ENCODE data around the gene AP4E1. TPM values are rescaled to one million over a fixed set of nuclear protein-coding genes. Genes with fewer than 3 reads are reported as not detected.

AP4E1 gene
- total and polyA plus RNA-seq, 2 of the 8 experiments (the other 6 are each of a cell fraction or from before 2014, with no cell fraction given): 1.4 to 10.9 TPM

- Histone ChIP-seq H3K23ac (ENCODE audit: insufficient read length) (no peak overlapping the region), H2BK15ac (ENCODE audit: low read length) (no peak overlapping the region), H2BK20ac (ENCODE audit: low read length) (no peak overlapping the region), H4K8ac (ENCODE audit: extremely low read depth, insufficient read depth, low read length) (no peak overlapping the region), H4K20me1 (replicated peaks in 1 of 2; ENCODE audit: control insufficient read depth in 1 of 2, insufficient read depth in 2 of 2, low read length in 2 of 2) (no peaks in the 10 kb centered on the region), H2AK5ac (ENCODE audit: low read depth, low read length) (no peak overlapping the region), H3K27me3 (replicated peaks in 1 of 4; ENCODE audit: control insufficient read depth in 3 of 4, extremely low read depth in 1 of 4, insufficient read depth in 3 of 4, low read length in 3 of 4) (no peaks in the 10 kb centered on the region), H3K4ac (replicated peaks; ENCODE audit: insufficient read length, low read depth, low read length) (no peak overlapping the region), H3K4me1 (replicated peaks in 1 of 4; ENCODE audit: control insufficient read depth in 3 of 4, insufficient read depth in 4 of 4, low read length in 3 of 4) (no peaks in the 10 kb centered on the region), H4K91ac (replicated peaks; ENCODE audit: insufficient read length, low read length) (no peak overlapping the region), H4K5ac (ENCODE audit: insufficient read length, low read depth, low read length) (no peak overlapping the region), H3K56ac (replicated peaks; ENCODE audit: insufficient read length, low read depth, low read length) (no peak overlapping the region), H2BK5ac (ENCODE audit: low read depth, low read length) (no peak overlapping the region), H3K4me2 (ENCODE audit: insufficient read depth in 1 of 2, low read depth in 2 of 2, low read length in 2 of 2) (no peak overlapping the region), H3K27ac (ENCODE audit: low read depth, low read length) (no peak overlapping the region), H3K9me3 (ENCODE audit: insufficient read depth in 2 of 2, low read depth in 1 of 2, low read length in 1 of 2) (no peaks in the 10 kb centered on the region), H2BK12ac (ENCODE audit: low read depth, low read length) (no peak overlapping the region), H3K9ac (replicated peaks in 1 of 4; ENCODE audit: extremely low read depth in 1 of 4, low read depth in 3 of 4, low read length in 3 of 4) (no peak overlapping the region), H3K14ac (ENCODE audit: insufficient read length) (no peak overlapping the region), H2AFZ (ENCODE audit: low read length) (no peak overlapping the region), H3K23me2 (ENCODE audit: low read depth, low read length) (no peaks in the 10 kb centered on the region), H3K18ac (ENCODE audit: extremely low read depth, low read length) (no peak overlapping the region), H3K79me2 (ENCODE audit: control insufficient read depth in 1 of 2, insufficient read depth in 2 of 2, low read length in 2 of 2) (no peaks in the 10 kb centered on the region), H3K36me3 (ENCODE audit: control insufficient read depth in 2 of 4, insufficient read depth in 4 of 4, low read length in 3 of 4) (peaks cover 0 to 20% (median 2%) of the 10 kb centered on the region in 4 experiments; a peak in 5 of 8 replicates), H3K79me1 (ENCODE audit: low read depth, low read length) (no peaks in the 10 kb centered on the region), H3K4me3 (ENCODE audit: extremely low read depth in 1 of 4, insufficient read depth in 2 of 4, low read depth in 3 of 4, low read length in 4 of 4) (no peak overlapping the region), H2BK120ac (replicated peaks; ENCODE audit: low read depth, low read length) (no peak overlapping the region)
- no peak for FAIRE-seq
- DNase-seq (ENCODE audit: low read depth in 1 of 2, low spot score in 2 of 2): no peak
- CTCF ChIA-PET (ENCODE audit: partially characterized antibody): interaction anchor here (1.4 kb wide), 1 partner anchor 12 kb away, joined by 5 read pairs; no protein-coding TSS in a partner anchor
- POLR2A ChIA-PET (ENCODE audit: partially characterized antibody): no interaction called here
- 89% methylated on average over 4 of the region's 4 CpGs; no CpG with 5 or more reads in 1 of the 2 experiments for WGBS, 2 experiments (ENCODE audit: extremely low coverage in 1 of 2, insufficient coverage in 1 of 2, insufficient read length in 1 of 2, insufficient replicate concordance in 2 of 2, low coverage in 1 of 2, low lambda C conversion rate in 2 of 2, missing lambda C conversion rate in 1 of 2)
- TF ChIP-seq BCL11A (IDR thresholded peaks at IDR 0.05; ENCODE audit: low read depth in 2 of 2, low read length in 2 of 2): no peak
- no peak for TF ChIP-seq ASH2L (IDR thresholded peaks at IDR 0.05; ENCODE audit: low read length)
- TF ChIP-seq POU5F1 (IDR thresholded peaks at IDR 0.05; ENCODE audit: low read depth, low read length): no peak
- TF ChIP-seq MAFK (IDR thresholded peaks at IDR 0.05; ENCODE audit: low read depth, low read length): no peak
- no peak for TF ChIP-seq SP2 (IDR thresholded peaks at IDR 0.05; ENCODE audit: low read length)
- TF ChIP-seq SIN3A (conservative IDR thresholded peaks at IDR 0.05 in 1 of 2, IDR thresholded peaks at IDR 0.05 in 1 of 2; ENCODE audit: low read depth in 1 of 2, low read length in 2 of 2): no peak
- no peak for TF ChIP-seq GABPA (IDR thresholded peaks at IDR 0.05; ENCODE audit: borderline replicate concordance, insufficient read depth, low read length)
- no peak for TF ChIP-seq CHD1 (IDR thresholded peaks at IDR 0.05; ENCODE audit: low read depth, low read length)
- TF ChIP-seq PHF8 (conservative IDR thresholded peaks at IDR 0.05; ENCODE audit: low read depth, low read length): no peak
- no peak for TF ChIP-seq BACH1 (IDR thresholded peaks at IDR 0.05; ENCODE audit: low read length)
- TF ChIP-seq TAF7 (optimal IDR thresholded peaks at IDR 0.05; ENCODE audit: borderline replicate concordance, low read depth, low read length): no peak
- no peak for TF ChIP-seq GTF2F1 (IDR thresholded peaks at IDR 0.05; ENCODE audit: borderline replicate concordance, low read depth, low read length)
- no peak for TF ChIP-seq KDM1A (IDR thresholded peaks at IDR 0.05; ENCODE audit: borderline replicate concordance, low read length)
- no peak for TF ChIP-seq JUND (IDR thresholded peaks at IDR 0.05; ENCODE audit: low read length)
- no peak for TF ChIP-seq HDAC2 (IDR thresholded peaks at IDR 0.05; ENCODE audit: borderline replicate concordance in 1 of 2, low read depth in 2 of 2, low read length in 2 of 2)
These were observed 7.9 kb downstream of the AP4E1 start for GRCh38 chr15:50916400-50916799.
